Gastrocnemius medialis (tissue), 4 donors: ENCODE measurements around the gene DHX40. TPM values are rescaled to one million over a fixed set of nuclear protein-coding genes. Genes with fewer than 3 reads are reported as not detected.
A peak's percentile ranks its signal among the peaks of the same experiment; 100 is the strongest.

ENCODE experiments used
- ATAC-seq, 2 donors: fragments of 150-250 bp; one replicate each; pipeline ENCODE4 v1.9.1; 2016
- DNase-seq, 2 donors: peaks; one replicate each; pipeline ENCODE4 v3.0.0-alpha.2; 2019
- H3K27ac ChIP-seq, 4 donors: fragments of 200-600 bp; sonication (generic); 1 replicate in 1 of 4; 2 replicates in 3 of 4; pipeline ENCODE4 v1.5.1; 2016 to 2018; ENCODE audit warnings: mild to moderate bottlenecking in 2 of 4, moderate library complexity in 1 of 4
- H3K27me3 ChIP-seq, 3 donors: fragments of 200-600 bp; sonication (generic) in 2 of 3; 1 replicate in 1 of 3; 2 replicates in 2 of 3; pipeline versions ENCODE4 v1.5.1 to v1.6.0; 2016 to 2019; ENCODE audit warnings: mild to moderate bottlenecking in 1 of 3, moderate library complexity in 1 of 3
- H3K36me3 ChIP-seq, 2 donors: fragments of 200-600 bp; sonication (generic) in 1 of 2; one replicate each; pipeline ENCODE4 v1.5.1; 2017 to 2018
- H3K4me1 ChIP-seq, 2 donors: fragments of 200-600 bp; sonication (generic) in 1 of 2; one replicate each; pipeline ENCODE4 v1.5.1; 2016 to 2017; ENCODE audit warnings: mild to moderate bottlenecking in 2 of 2
- H3K4me3 ChIP-seq, 4 donors: fragments of 200-600 bp; sonication (generic) in 3 of 4; 1 replicate in 1 of 4; 2 replicates in 3 of 4; pipeline ENCODE4 v1.5.1; 2016 to 2019; ENCODE audit warnings: mild to moderate bottlenecking in 2 of 4
- H3K9me3 ChIP-seq, 3 donors: fragments of 200-600 bp; sonication (generic) in 2 of 3; 1 replicate in 1 of 3; 2 replicates in 2 of 3; pipeline ENCODE4 v1.5.1; 2016 to 2019
- POLR2A ChIP-seq, 2 donors: fragments of 450-650 bp; IDR thresholded peaks; one replicate each; pipeline ENCODE4 v1.6.1; 2017; ENCODE audit warnings: antibody characterized with exemption in 2 of 2, mild to moderate bottlenecking in 2 of 2, moderate library complexity in 2 of 2
- in situ Hi-C, 4 donors: fragments of 200-750 bp; cut with MboI; loops; one replicate each; pipeline versions ENCODE4 v1.15.0 to v1.8.0; 2017; ENCODE audit warnings: low sequenced_read_pairs in 4 of 4
- intact Hi-C: fragments of 100-400 bp; cut with DNase I; formaldehyde crosslinking; loops from one replicate; pipeline ENCODE4 v1.15.1; 2023; ENCODE audit warnings: low total_unique reads
- total RNA-seq, 4 donors: library from RNA; depleted of rRNA; stranded (reverse); fragments of >200 nt; gene quantifications; one replicate each; pipeline versions ENCODE4 v1.1.0 to v1.2.3, GENCODE V29; 2016
- TF ChIP-seq, protein P1 (sequence below), 5 experiments: fragments of 450-650 bp in 3 of 5; fragments of 200-600 bp in 2 of 5; sonication (generic) in 2 of 5; IDR thresholded peaks in 4 of 5; conservative IDR thresholded peaks in 1 of 5; 1 replicate in 4 of 5; 2 replicates in 1 of 5; pipeline ENCODE4 v1.5.1; 2016 to 2019; ENCODE audit warnings: antibody characterized with exemption in 5 of 5, mild to moderate bottlenecking in 3 of 5, moderate library complexity in 3 of 5

Gene DHX40
- total RNA-seq, 4 donors from 2014 or later: 21.2 to 32.2 (median 26.9) TPM

DNA sequence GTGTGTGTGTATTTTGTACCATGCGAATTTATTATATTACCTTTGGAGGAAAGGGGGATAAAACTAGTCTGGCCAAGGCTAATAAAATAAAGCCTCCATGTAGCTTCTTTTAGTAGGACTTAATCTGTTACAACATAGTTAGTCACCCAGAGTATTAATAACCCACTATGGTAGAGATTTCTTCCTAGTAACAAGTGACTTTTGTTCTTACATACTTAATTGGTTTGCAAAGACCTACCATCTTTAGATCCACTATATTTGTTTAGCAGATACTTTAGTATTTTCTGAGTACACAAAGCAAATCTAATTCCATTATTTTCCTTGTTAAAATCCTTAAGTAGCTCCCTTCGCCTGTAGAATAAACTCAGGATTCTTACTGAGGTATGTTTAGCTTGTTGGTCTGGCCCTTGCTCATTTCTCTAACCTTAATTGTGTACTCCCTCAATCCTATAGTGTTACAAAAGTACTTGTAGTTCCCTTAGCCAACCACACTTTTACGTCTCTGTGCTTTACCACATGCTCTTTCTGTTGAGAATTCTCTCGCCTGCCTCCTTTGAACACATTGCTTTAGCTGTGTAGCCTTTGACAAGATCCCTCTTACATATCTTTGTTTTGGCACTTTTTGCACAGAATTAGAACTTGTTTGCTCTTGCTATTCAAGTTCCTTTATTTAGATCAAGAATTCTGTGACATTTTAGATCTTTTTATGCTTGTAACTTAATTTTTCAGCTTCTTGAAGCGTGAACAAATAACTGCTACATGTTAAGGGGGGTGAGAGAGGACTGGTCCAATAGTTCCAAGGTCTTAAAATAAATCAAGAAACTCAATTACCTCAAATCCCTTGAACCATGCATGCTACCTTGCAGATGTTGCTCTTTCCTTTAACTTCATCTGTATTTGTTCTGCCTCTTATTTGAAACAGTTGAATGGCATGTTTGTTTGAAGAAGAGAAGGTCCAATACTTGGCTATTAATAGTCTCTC is 78.0 kb downstream of the DHX40 start:
- H3K9me3 ChIP-seq: no peaks in the 10 kb centered on the region
- no peak for DNase-seq
- in situ Hi-C loops: no loop called here
- intact Hi-C loops: loop anchor here (1.0 to 5.0 kb wide), 2 partner anchors 24 to 64 kb away; partner anchors contain the start of genes CLTC, PTRH2 and VMP1
- peaks cover 61 to 77% of the 10 kb centered on the region in 2 donors for H3K4me1 ChIP-seq
- peak; percentile 95 to 97 for ATAC-seq
- no peak for TF ChIP-seq POLR2A (IDR thresholded peaks at IDR 0.05)
- TF ChIP-seq, protein P1, sequence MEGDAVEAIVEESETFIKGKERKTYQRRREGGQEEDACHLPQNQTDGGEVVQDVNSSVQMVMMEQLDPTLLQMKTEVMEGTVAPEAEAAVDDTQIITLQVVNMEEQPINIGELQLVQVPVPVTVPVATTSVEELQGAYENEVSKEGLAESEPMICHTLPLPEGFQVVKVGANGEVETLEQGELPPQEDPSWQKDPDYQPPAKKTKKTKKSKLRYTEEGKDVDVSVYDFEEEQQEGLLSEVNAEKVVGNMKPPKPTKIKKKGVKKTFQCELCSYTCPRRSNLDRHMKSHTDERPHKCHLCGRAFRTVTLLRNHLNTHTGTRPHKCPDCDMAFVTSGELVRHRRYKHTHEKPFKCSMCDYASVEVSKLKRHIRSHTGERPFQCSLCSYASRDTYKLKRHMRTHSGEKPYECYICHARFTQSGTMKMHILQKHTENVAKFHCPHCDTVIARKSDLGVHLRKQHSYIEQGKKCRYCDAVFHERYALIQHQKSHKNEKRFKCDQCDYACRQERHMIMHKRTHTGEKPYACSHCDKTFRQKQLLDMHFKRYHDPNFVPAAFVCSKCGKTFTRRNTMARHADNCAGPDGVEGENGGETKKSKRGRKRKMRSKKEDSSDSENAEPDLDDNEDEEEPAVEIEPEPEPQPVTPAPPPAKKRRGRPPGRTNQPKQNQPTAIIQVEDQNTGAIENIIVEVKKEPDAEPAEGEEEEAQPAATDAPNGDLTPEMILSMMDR (IDR thresholded peaks at IDR 0.05 in 4 of 5, conservative IDR thresholded peaks at IDR 0.05 in 1 of 5): no peak
- no peaks in the 10 kb centered on the region for H3K27me3 ChIP-seq
- H3K36me3 ChIP-seq: peaks cover 0 to 34% of the 10 kb centered on the region in 2 donors
- peak overlapping the region in 1 of 4 donors; percentile 16 for H3K4me3 ChIP-seq
- peak overlapping the region; percentile 66 to 77 (median 74) for H3K27ac ChIP-seq

GRCh38 chr17:59647288-59647687 is 81.9 kb downstream of the DHX40 start:
- no peak overlapping the region for H3K4me3 ChIP-seq
- ATAC-seq (no peak), DNase-seq (no peak)
- peaks cover 35 to 54% of the 10 kb centered on the region in 2 donors for H3K4me1 ChIP-seq
- peaks cover 0 to 63% of the 10 kb centered on the region in 2 donors for H3K36me3 ChIP-seq
- H3K27me3 ChIP-seq: no peaks in the 10 kb centered on the region
- H3K27ac ChIP-seq: peak overlapping the region in 2 of 4 donors; percentile 9 to 36
- H3K9me3 ChIP-seq: no peaks in the 10 kb centered on the region
- in situ Hi-C loops: no loop called here
- TF ChIP-seq POLR2A (IDR thresholded peaks at IDR 0.05): no peak
- TF ChIP-seq, protein P1 (IDR thresholded peaks at IDR 0.05 in 4 of 5, conservative IDR thresholded peaks at IDR 0.05 in 1 of 5): no peak
- intact Hi-C loops: no loop called here

DNA sequence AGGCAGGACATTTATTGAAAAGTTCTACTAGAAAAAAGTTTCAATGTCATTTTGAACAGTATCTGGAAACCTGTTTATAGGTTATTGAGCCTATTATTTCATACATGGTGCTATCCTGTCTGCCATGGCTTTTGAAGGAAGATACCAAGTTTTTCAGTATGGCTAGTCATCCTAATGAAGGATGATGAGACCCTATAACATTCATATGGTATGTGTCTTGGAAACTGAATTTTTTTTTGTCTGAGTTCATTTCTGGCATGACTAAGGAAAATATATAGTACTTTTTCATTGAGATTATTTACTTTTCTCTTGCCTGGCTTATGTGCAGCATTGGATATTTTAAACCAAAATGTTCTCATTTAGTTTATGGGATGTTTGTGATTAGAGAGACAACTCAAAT is 84.5 kb downstream of the DHX40 start:
- no peak for DNase-seq
- Histone ChIP-seq H3K36me3 (peaks cover 0 to 76% of the 10 kb centered on the region in 2 donors), H3K9me3 (no peaks in the 10 kb centered on the region), H3K4me1 (peaks cover 16 to 32% of the 10 kb centered on the region in 2 donors), H3K27me3 (no peaks in the 10 kb centered on the region), H3K27ac (no peak overlapping the region), H3K4me3 (no peak overlapping the region)
- ATAC-seq: no peak
- no peak for TF ChIP-seq POLR2A (IDR thresholded peaks at IDR 0.05)
- TF ChIP-seq, protein P1 (IDR thresholded peaks at IDR 0.05 in 4 of 5, conservative IDR thresholded peaks at IDR 0.05 in 1 of 5): no peak
- in situ Hi-C loops: loop anchor here in 2 of 4 donors (25.0 kb wide), 2 partner anchors 412 to 537 kb away; no protein-coding TSS in a partner anchor
- intact Hi-C loops: no loop called here

GRCh38 chr17:59650642-59651041 is 85.2 kb downstream of the DHX40 start:
- Histone ChIP-seq H3K27me3 (no peaks in the 10 kb centered on the region), H3K9me3 (no peaks in the 10 kb centered on the region), H3K36me3 (peaks cover 0 to 82% of the 10 kb centered on the region in 2 donors), H3K4me1 (peaks cover 15 to 25% of the 10 kb centered on the region in 2 donors), H3K27ac (no peak overlapping the region), H3K4me3 (no peak overlapping the region)
- intact Hi-C loops (no loop called here), in situ Hi-C loops (loop anchor here in 2 of 4 donors (25.0 kb wide), 2 partner anchors 412 to 537 kb away; no protein-coding TSS in a partner anchor)
- no peak for TF ChIP-seq POLR2A (IDR thresholded peaks at IDR 0.05)
- TF ChIP-seq, protein P1 (IDR thresholded peaks at IDR 0.05 in 4 of 5, conservative IDR thresholded peaks at IDR 0.05 in 1 of 5): no peak
- no peak for DNase-seq
- ATAC-seq: no peak
